GM19025 (cell line): ENCODE results near the gene SCML1.

Experiments used
- ATAC-seq: cut with Tn5 transposase; IDR thresholded peaks from one replicate; pipeline ENCODE4 v1.9.1; 2021; ENCODE audit warnings: mild to moderate bottlenecking, low read depth, moderate library complexity; ENCODE audit not compliant: unreplicated experiment

Gene SCML1, protein sequence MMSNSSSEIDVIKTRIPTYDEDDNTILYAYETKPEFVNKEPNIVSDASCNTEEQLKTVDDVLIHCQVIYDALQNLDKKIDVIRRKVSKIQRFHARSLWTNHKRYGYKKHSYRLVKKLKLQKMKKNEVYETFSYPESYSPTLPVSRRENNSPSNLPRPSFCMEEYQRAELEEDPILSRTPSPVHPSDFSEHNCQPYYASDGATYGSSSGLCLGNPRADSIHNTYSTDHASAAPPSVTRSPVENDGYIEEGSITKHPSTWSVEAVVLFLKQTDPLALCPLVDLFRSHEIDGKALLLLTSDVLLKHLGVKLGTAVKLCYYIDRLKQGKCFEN

DNA sequence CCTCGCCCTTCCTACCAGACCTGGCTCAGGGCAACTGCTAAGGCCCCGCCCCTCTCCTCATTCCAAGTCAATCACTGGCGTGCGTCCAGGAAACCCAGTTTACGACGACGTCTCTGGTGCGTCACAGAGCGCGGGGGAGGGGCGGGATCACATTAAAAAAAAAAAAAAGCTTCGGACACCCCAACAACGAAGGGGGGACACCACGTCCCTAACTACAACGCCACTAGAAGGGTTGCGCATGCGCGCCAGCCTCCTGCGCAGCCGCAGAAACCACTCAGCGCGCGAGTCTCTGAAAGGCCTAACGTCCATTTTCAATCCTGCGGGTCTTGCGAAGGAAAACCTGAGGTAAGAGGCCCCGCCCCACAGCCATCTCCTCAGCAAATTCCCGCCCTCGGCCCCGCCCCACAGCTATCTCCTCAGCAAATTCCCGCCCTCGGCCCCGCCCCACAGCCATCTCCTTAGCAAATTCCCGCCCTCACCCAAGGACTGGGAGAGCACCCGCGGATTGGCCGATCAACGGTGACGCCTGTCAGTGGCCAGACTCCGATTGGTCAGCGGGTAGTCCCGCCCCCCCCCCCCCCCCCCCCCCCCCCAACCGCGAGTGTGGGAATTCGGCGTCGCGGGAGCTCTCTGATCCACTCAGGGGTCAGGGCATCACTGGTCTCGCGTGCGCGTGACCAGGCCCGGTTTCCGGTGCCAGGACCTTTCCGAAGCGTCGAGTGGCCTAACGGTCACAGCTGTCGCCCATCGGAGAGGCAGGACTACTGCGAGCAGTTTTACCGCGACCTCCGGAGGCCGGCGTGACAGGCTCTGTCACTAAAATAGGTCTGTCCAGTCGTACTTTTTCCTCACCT lies at the start of gene SCML1:
TSS of gene SCML1 (plus strand) at position 638 of the 854 bp plus-strand sequence. CDS start 6,694 bp downstream, outside the sequence.
- no peak for ATAC-seq

DNA sequence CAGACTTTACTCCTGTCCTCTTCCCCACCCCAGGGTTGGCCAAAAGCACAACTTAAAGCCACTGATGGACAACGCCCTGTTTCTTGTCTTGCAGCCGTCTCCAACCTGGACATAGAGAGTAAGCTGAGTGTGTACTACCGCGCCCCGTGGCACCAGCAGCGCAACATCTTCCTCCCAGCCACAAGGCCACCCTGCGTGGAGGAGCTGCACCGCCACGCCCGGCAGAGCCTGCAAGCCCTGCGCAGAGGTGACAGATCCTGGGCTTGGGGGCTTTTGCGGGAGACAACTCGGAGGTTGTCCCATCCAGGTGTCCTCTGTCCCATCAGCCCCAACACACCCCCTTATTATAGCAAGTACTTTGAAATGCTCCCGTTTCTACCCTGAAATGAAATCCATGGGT lies 49.6 kb upstream of the SCML1 start:
- ATAC-seq: no peak

DNA sequence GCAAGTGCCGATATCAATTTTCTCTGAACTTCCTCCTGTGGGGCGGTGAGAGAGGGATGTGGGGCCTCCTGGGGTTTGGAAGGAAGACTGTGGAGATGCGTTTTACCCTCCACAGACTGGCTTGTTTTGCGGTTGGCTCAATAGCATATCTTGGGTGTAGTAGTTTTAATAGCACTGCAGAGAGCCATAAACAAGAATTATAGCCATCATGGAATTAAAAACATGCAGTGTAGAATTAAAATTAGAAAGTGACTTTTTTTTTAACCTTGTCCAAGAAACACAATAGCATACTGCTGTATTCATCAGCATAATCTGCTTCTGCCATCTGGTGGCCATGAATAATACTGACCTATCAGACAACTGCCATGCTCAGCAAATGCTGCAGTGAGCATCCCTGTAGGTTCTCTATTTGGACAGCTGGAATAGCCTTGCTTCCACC lies 47.3 kb upstream of the SCML1 start:
- ATAC-seq: no peak

DNA sequence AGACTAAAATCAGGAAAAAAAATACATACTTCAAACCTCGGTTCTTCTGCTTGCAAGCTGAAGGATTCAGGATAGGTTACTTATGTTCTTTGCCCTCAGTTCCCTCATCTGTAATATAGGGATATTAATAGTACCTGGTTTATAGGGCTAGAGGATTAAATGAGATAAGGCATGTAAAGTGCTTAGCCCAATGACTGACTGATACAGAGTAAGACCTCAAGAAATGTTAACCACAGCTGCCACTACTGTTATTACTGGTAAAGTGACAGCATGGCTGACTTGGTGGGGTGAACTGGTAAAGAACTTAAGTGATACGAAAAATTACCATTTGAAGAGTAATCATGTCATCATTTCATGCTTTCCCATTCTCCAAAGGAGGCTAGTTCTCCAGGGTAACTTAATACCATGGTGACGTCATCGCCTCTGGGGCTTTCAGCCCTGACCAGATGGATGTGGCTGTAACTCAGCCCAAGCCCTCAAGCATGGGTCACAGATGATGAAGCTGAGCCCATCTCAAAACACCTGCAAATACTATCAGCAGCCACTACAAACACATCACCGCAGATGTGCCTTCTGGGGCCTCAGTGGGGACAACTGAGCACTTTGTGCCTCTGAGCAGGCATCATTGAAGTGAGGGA lies 44.5 kb upstream of the SCML1 start:
- ATAC-seq: no peak

- ATAC-seq: no peak
Measured at GRCh38 chrX:17697191-17697590, 40.1 kb upstream of the SCML1 start.

- ATAC-seq: no peak
Measured at GRCh38 chrX:17700976-17701375, 36.3 kb upstream of the SCML1 start.

GRCh38 chrX:17703201-17703600 lies 34.1 kb upstream of the SCML1 start:
- no peak for ATAC-seq

GRCh38 chrX:17705211-17705610 lies 32.1 kb upstream of the SCML1 start:
- ATAC-seq: no peak

DNA sequence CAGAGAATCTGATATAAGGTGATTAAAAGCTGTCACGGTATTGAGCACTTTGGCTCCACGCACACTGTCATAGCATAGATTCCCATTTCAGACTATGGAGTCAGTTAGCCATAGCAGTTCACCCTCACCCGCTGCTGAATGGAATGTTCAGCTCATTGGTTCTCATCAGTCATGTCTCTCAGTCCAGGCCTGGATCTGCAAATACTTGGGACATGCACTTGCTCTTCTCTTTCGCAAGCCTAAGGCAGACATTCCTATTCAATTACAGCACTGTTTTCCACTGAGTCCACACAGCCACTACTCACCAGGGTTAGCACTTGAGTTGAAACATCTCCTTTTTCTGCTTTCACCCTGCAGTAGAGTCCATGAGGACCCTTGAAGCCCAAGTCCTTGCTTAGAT lies 30.6 kb upstream of the SCML1 start:
- no peak for ATAC-seq

- no peak for ATAC-seq
Measured at GRCh38 chrX:17707731-17708130, 29.6 kb upstream of the SCML1 start.

GRCh38 chrX:17710871-17711301 lies 26.4 kb upstream of the SCML1 start:
- ATAC-seq: no peak

- no peak for ATAC-seq
Measured at GRCh38 chrX:17713288-17713687, 24.0 kb upstream of the SCML1 start.

DNA sequence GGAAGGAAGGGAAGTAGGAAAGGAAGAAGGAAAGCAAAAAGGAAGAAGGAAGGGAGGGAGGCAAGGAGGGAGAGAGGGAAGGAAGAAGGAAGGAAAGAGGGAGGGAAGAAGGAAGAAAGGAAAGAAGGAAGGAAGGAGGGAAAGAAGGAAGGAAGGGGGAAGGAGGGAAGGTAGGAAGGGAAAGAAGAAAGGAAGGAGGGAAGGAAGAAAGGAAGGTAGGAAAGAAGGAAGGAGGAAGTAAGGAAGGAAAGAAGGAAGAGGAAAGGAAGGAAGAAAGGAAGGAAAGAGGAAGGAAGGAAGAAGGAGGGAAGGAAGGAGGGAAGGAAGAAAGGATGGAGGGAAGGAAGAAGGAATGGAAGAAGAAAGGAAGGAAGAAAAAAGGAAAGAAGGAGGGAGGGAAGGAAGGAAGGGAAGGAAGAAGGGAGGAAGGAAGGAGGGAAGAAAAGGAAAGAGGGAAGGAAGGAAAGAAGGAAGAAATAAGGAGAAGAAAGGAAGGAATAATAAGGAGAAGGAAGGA lies 18.6 kb upstream of the SCML1 start:
- no peak for ATAC-seq

DNA sequence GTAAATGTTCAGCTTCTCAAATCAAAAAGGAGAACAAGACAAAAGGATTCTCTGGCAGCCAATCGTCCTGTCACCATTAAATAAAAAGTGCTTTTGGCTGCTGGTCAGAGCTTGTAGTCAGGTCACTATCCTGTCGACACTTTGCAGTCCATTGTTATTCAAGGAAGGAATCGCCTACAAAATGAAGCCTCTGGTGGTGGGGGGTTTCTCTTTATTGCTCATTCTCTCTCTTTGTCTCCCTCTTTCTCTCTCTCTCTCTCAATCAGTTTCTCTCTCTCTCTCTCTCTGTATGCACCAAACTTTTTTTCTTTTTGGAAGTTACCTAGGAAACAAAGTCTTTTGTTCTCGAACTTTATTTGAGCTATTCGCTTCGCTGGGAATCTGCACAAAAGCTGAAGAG lies 17.6 kb upstream of the SCML1 start:
- ATAC-seq: no peak

GRCh38 chrX:17721715-17722114 lies 15.6 kb upstream of the SCML1 start:
- no peak for ATAC-seq

GRCh38 chrX:17725181-17725580 lies 12.1 kb upstream of the SCML1 start:
- ATAC-seq: no peak

- ATAC-seq: no peak
Measured at GRCh38 chrX:17732138-17732783, 5.0 kb upstream of the SCML1 start.

DNA sequence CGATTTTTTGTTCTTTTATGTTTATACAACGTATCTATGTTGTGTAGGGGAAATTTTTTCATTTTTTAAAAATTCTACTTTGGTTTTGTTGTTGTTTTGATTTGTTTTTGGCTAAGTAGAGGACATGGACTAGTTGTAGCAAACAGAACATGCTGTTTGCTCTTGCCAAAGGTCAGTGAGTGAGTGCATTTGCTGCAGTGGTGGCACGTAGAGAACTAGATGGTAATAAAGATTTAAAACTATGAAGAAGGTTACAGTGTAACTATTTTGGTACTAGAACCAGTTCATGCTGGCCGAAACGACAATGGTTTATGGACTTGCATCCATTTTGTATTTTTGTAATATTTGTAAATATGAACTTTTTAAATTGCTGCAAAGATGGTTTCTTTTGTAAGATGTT lies 1.9 kb upstream of the SCML1 start:
- ATAC-seq: no peak

GRCh38 chrX:17736478-17736855 lies 826 bp upstream of the SCML1 start:
- ATAC-seq: no peak

DNA sequence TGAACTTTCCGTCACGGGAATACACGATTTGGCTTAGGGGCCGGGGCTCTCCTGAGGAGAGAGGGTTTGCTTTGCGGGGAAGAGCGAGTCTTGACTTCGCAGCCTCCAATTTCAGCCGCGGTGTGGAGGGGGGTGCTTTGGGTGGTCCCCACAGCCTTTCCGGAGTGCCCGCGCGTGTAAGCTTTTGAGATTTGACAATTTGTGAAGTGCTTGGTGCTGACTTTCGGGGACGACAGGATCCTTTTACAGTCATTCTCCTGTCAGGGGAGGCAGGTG lies 355 bp downstream of the SCML1 start:
- no peak for ATAC-seq
